HCT116 (cell line): Measurements from ENCODE around the gene MAS1. TPM values are rescaled to one million over a fixed set of nuclear protein-coding genes. Genes with fewer than 3 reads are reported as not detected.

Experiments
- ATAC-seq: fragments of 200-7000 bp; cut with Tn5 transposase; 2 replicates; pipeline ENCODE4 v1.9.1; 2020; ENCODE audit warnings: mild to moderate bottlenecking, moderate library complexity
- BruUV-seq: library from RNA; stranded (reverse); fragments of 400-500 nt; replicated peaks from 2 replicates; lab custom pipeline; 2021; lab: Mats Ljungman, UMichigan
- CTCF ChIA-PET: fragments of 300-600 bp; sonication (Branson Sonifier 250); formaldehyde crosslinking; loops from one replicate; lab custom pipeline; 2021; ENCODE audit warnings: antibody characterized with exemption; lab: Charles Lee
- POLR2A ChIA-PET: fragments of 300-600, 350-600 bp; sonication (Branson Sonifier 250); formaldehyde crosslinking; loops from one replicate; lab custom pipeline; 2021; ENCODE audit warnings: antibody characterized with exemption; lab: Charles Lee
- RAD21 ChIA-PET, 2 experiments: fragments of 300-600 bp; sonication (Branson Sonifier 250); formaldehyde crosslinking; loops; one replicate each; lab custom pipeline; 2023; ENCODE audit warnings: low total read pairs in 2 of 2; ENCODE audit not compliant: uncharacterized antibody in 2 of 2, unreplicated experiment in 2 of 2, low non-redundant PET in 1 of 2; lab: Charles Lee
- DNase-seq: peaks from one replicate; pipeline ENCODE4 v3.0.0-alpha.2; 2010; ENCODE audit warnings: low read depth, low spot score
- H2AFZ ChIP-seq: fragments of 200-600 bp; shearing (Covaris generic), sonication (generic); 2 replicates; pipeline ENCODE4 v1.6.1; 2017; ENCODE audit warnings: low read depth, mixed run types, mixed read lengths, antibody characterized with exemption, low read length; ENCODE audit not compliant: poor library complexity, severe bottlenecking
- H3K27ac ChIP-seq: 2 replicates; pipeline ENCODE4 v1.5.1; 2012; ENCODE audit warnings: low read depth, low read length
- H3K27me3 ChIP-seq: fragments of 200-600 bp; sonication (generic); 2 replicates; pipeline ENCODE4 v1.6.1; 2016; ENCODE audit warnings: mixed run types, low read length, mixed read lengths; ENCODE audit not compliant: insufficient read depth
- H3K36me3 ChIP-seq, 2 experiments: fragments of 200-500 bp in 1 of 2; fragments of 200-600 bp in 1 of 2; sonication (Bioruptor generic) in 1 of 2; sonication (generic) in 1 of 2; 2 replicates each; pipeline versions ENCODE4 v1.5.1 to v1.6.1; 2014 to 2016; ENCODE audit warnings: low read length in 2 of 2, inconsistent platforms in 1 of 2, mixed read lengths in 1 of 2, mixed run types in 1 of 2; ENCODE audit not compliant: insufficient read depth in 2 of 2, control insufficient read depth in 1 of 2
- H3K4me1 ChIP-seq, 2 experiments: fragments of 200-600 bp in 1 of 2; sonication (generic) in 1 of 2; 2 replicates each; pipeline versions ENCODE4 v1.5.1 to v1.6.1; 2012 to 2017; ENCODE audit warnings: low read length in 2 of 2, inconsistent platforms in 1 of 2, mild to moderate bottlenecking in 1 of 2, mixed read lengths in 1 of 2, mixed run types in 1 of 2, moderate library complexity in 1 of 2; ENCODE audit not compliant: insufficient read depth in 2 of 2, control insufficient read depth in 1 of 2
- H3K4me2 ChIP-seq: fragments of 200-600 bp; sonication (generic); 2 replicates; pipeline ENCODE4 v1.6.1; 2017; ENCODE audit warnings: mixed run types, low read length, mixed read lengths
- H3K4me3 ChIP-seq, 2 experiments: fragments of 200-600 bp in 1 of 2; sonication (generic) in 1 of 2; replicated peaks in 1 of 2; 2 replicates each; pipeline ENCODE4 v1.5.1; 2011 to 2016; ENCODE audit warnings: low read length in 2 of 2, control low read depth in 1 of 2, low read depth in 1 of 2, mild to moderate bottlenecking in 1 of 2, mixed read lengths in 1 of 2, mixed run types in 1 of 2
- H3K79me2 ChIP-seq: fragments of 200-600 bp; sonication (generic); 2 replicates; pipeline ENCODE4 v1.6.1; 2017; ENCODE audit warnings: mild to moderate bottlenecking, mixed run types, low read length, moderate library complexity, mixed read lengths; ENCODE audit not compliant: insufficient read depth
- H3K9ac ChIP-seq: fragments of 200-600 bp; sonication (generic); 2 replicates; pipeline ENCODE4 v1.6.1; 2016; ENCODE audit warnings: low read length, mixed read lengths
- H3K9me2 ChIP-seq: fragments of 200-600 bp; sonication (generic), shearing (Covaris generic); 2 replicates; pipeline ENCODE4 v1.6.1; 2017; ENCODE audit warnings: mixed run types, mild to moderate bottlenecking, moderate library complexity; ENCODE audit not compliant: insufficient read depth
- H3K9me3 ChIP-seq, 2 experiments: fragments of 200-500 bp in 1 of 2; fragments of 200-600 bp in 1 of 2; sonication (Bioruptor generic) in 1 of 2; sonication (generic) in 1 of 2; 2 replicates each; pipeline ENCODE4 v1.6.1; 2014 to 2017; ENCODE audit warnings: low read length in 2 of 2, mixed read lengths in 2 of 2, inconsistent platforms in 1 of 2, low read depth in 1 of 2, mild to moderate bottlenecking in 1 of 2, mixed run types in 1 of 2, moderate library complexity in 1 of 2; ENCODE audit not compliant: control insufficient read depth in 1 of 2, insufficient read depth in 1 of 2
- H4K20me1 ChIP-seq: fragments of 200-600 bp; sonication (generic), shearing (Covaris generic); 2 replicates; pipeline ENCODE4 v1.6.1; 2017; ENCODE audit warnings: mixed run types, mild to moderate bottlenecking, moderate library complexity; ENCODE audit not compliant: insufficient read depth
- MAX ChIP-seq: IDR thresholded peaks from 2 replicates; pipeline ENCODE4 v1.6.1; 2012
- RAD21 ChIP-seq: IDR thresholded peaks from 2 replicates; pipeline ENCODE4 v1.6.1; 2012; ENCODE audit warnings: low read depth, mild to moderate bottlenecking
- SIN3A ChIP-seq: IDR thresholded peaks from 2 replicates; pipeline ENCODE4 v1.6.1; 2012; ENCODE audit warnings: low read depth
- SRF ChIP-seq: IDR thresholded peaks from 2 replicates; pipeline ENCODE4 v1.6.1; 2012; ENCODE audit warnings: low read depth
- TCF7L2 ChIP-seq: IDR thresholded peaks from 2 replicates; pipeline ENCODE4 v1.7.0; 2011; ENCODE audit warnings: borderline replicate concordance, inconsistent platforms; ENCODE audit not compliant: insufficient read depth, insufficient read length; ENCODE audit errors: extremely low read depth
- YY1 ChIP-seq: IDR thresholded peaks from 2 replicates; pipeline ENCODE4 v1.6.1; 2011; ENCODE audit warnings: low read length, low read depth, moderate library complexity, mild to moderate bottlenecking; ENCODE audit not compliant: insufficient replicate concordance; ENCODE audit errors: extremely low read depth
- ZFX ChIP-seq: fragments of 450-650 bp; IDR thresholded peaks from 2 replicates; pipeline ENCODE4 v1.6.1; 2017
- intact Hi-C: fragments of 100-400 bp; cut with micrococcal nuclease; formaldehyde crosslinking; loops from 2 replicates; pipeline ENCODE4 v1.10.0; 2022
- total RNA-seq: library from RNA; stranded (reverse); gene quantifications from one replicate; pipeline ENCODE4 v1.2.1, GENCODE V29; 2021; ENCODE audit not compliant: unreplicated experiment
- TF ChIP-seq, protein P1 (sequence below): IDR thresholded peaks from 2 replicates; pipeline ENCODE4 v1.6.1; 2011; ENCODE audit warnings: mild to moderate bottlenecking, low read length, moderate library complexity; ENCODE audit not compliant: insufficient replicate concordance; ENCODE audit errors: extremely low read depth

Gene MAS1
- total RNA-seq, 1 experiment from 2014 or later: not detected

- no peaks in the 10 kb centered on the region for H3K36me3 ChIP-seq
- CTCF ChIA-PET: interaction anchor here (2.3 kb wide), 1 partner anchor 593 kb away, joined by 23 read pairs; no protein-coding TSS in a partner anchor
- peaks cover 4% of the 10 kb centered on the region; the same call in 1 of the 2 replicates for H3K27me3 ChIP-seq
- no peak overlapping the region for H3K9ac ChIP-seq
- H4K20me1 ChIP-seq: no peaks in the 10 kb centered on the region
- H3K9me2 ChIP-seq: no peaks in the 10 kb centered on the region
- ATAC-seq: no peak
- no peak overlapping the region for H3K27ac ChIP-seq
- TF ChIP-seq ZFX: no peak
- no peak for TF ChIP-seq TCF7L2
- TF ChIP-seq SIN3A: no peak
- no peak for TF ChIP-seq RAD21
- TF ChIP-seq, protein P1, sequence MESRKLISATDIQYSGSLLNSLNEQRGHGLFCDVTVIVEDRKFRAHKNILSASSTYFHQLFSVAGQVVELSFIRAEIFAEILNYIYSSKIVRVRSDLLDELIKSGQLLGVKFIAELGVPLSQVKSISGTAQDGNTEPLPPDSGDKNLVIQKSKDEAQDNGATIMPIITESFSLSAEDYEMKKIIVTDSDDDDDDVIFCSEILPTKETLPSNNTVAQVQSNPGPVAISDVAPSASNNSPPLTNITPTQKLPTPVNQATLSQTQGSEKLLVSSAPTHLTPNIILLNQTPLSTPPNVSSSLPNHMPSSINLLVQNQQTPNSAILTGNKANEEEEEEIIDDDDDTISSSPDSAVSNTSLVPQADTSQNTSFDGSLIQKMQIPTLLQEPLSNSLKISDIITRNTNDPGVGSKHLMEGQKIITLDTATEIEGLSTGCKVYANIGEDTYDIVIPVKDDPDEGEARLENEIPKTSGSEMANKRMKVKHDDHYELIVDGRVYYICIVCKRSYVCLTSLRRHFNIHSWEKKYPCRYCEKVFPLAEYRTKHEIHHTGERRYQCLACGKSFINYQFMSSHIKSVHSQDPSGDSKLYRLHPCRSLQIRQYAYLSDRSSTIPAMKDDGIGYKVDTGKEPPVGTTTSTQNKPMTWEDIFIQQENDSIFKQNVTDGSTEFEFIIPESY: no peak
- TF ChIP-seq SRF: no peak
- TF ChIP-seq YY1: no peak
- no peak for TF ChIP-seq MAX
- TF ChIP-seq, all 23 proteins: peak for 0
- no TSS peak for BruUV-seq
- no peak for DNase-seq
- intact Hi-C loops: loop anchor here (2.0 to 10.0 kb wide), 3 partner anchors 435 to 803 kb away; partner anchors contain the start of gene LPA
- RAD21 ChIA-PET: no interaction called here
- no peak overlapping the region for H3K4me3 ChIP-seq
- POLR2A ChIA-PET: no interaction called here
- H3K79me2 ChIP-seq: no peaks in the 10 kb centered on the region
- H3K4me1 ChIP-seq: no peaks in the 10 kb centered on the region
- no peaks in the 10 kb centered on the region for H3K9me3 ChIP-seq
- no peak overlapping the region for H3K4me2 ChIP-seq
- no peak overlapping the region for H2AFZ ChIP-seq
Observed at GRCh38 chr6:159862103-159862502, 28.7 kb upstream of the MAS1 start.
